ENCODE results near the gene IGF2R. TPM values are rescaled to one million over a fixed set of nuclear protein-coding genes. Genes with fewer than 3 reads are reported as not detected.

IGF2R gene
- polyA plus RNA-seq, 1 donor (not counting 4 experiments of a cell fraction or from before 2014, with no cell fraction given): 40.9 TPM

GRCh38 chr6:160092602-160093001, 123.7 kb downstream of the IGF2R start:
- H3K36me3 ChIP-seq (ENCODE audit: control insufficient read depth in 2 of 2, extremely low read depth in 1 of 2, insufficient read depth in 2 of 2, low read length in 2 of 2): peaks cover 45 to 50% of the 10 kb centered on the region in 2 experiments
- H3K4me3 ChIP-seq (ENCODE audit: control insufficient read depth in 2 of 3, extremely low read depth in 1 of 3, insufficient read depth in 2 of 3, low read depth in 1 of 3, low read length in 3 of 3): no peak overlapping the region
- TF ChIP-seq CTCF (optimal IDR thresholded peaks at IDR 0.05 in 1 of 3, IDR thresholded peaks at IDR 0.05 in 1 of 3, conservative IDR thresholded peaks at IDR 0.05 in 1 of 3; ENCODE audit: extremely low read depth in 1 of 3, insufficient read depth in 2 of 3, low read length in 3 of 3) (no peak), EZH2 (IDR thresholded peaks at IDR 0.05; ENCODE audit: low read length) (no peak)
- H3K4me2 ChIP-seq (ENCODE audit: control insufficient read depth, extremely low read depth, insufficient read depth, low read depth, low read length): no peak overlapping the region
- no peaks in the 10 kb centered on the region for H3K4me1 ChIP-seq (ENCODE audit: control insufficient read depth, extremely low read depth, insufficient read depth, low read length)
- H3K9me1 ChIP-seq (ENCODE audit: control insufficient read depth, extremely low read depth, insufficient read depth, low read length): no peaks in the 10 kb centered on the region
- H3K27ac ChIP-seq (ENCODE audit: control insufficient read depth, insufficient read depth, low read length): no peak overlapping the region
- H2AFZ ChIP-seq (ENCODE audit: control insufficient read depth, low read length): no peak overlapping the region
- H4K20me1 ChIP-seq (ENCODE audit: control insufficient read depth, extremely low read depth, insufficient read depth, low read length): no peaks in the 10 kb centered on the region
- no peaks in the 10 kb centered on the region for H3K27me3 ChIP-seq (ENCODE audit: control insufficient read depth, extremely low read depth, insufficient read depth, low read length)
- dilution Hi-C loops (cut with MboI; ENCODE audit: extremely low pct_ligation_motif_present, low sequenced_read_pairs): no loop called here
- DNase-seq (ENCODE audit: low read depth, low spot score) (no peak), FAIRE-seq (no peak)
- H3K79me2 ChIP-seq (ENCODE audit: control insufficient read depth, insufficient read depth, low read length): no peaks in the 10 kb centered on the region
- H3K9ac ChIP-seq (ENCODE audit: control insufficient read depth, extremely low read depth, insufficient read depth, low read length): no peak overlapping the region
- no peaks in the 10 kb centered on the region for H3K9me3 ChIP-seq (ENCODE audit: control insufficient read depth, low read depth, low read length)

- H3K9me1 ChIP-seq (ENCODE audit: control insufficient read depth, extremely low read depth, insufficient read depth, low read length): no peaks in the 10 kb centered on the region
- H3K9ac ChIP-seq (ENCODE audit: control insufficient read depth, extremely low read depth, insufficient read depth, low read length): no peak overlapping the region
- FAIRE-seq: no peak
- H3K4me2 ChIP-seq (ENCODE audit: control insufficient read depth, extremely low read depth, insufficient read depth, low read depth, low read length): no peak overlapping the region
- no peaks in the 10 kb centered on the region for H3K27me3 ChIP-seq (ENCODE audit: control insufficient read depth, extremely low read depth, insufficient read depth, low read length)
- no peaks in the 10 kb centered on the region for H3K79me2 ChIP-seq (ENCODE audit: control insufficient read depth, insufficient read depth, low read length)
- no peaks in the 10 kb centered on the region for H3K4me1 ChIP-seq (ENCODE audit: control insufficient read depth, extremely low read depth, insufficient read depth, low read length)
- no peak overlapping the region for H3K27ac ChIP-seq (ENCODE audit: control insufficient read depth, insufficient read depth, low read length)
- H3K36me3 ChIP-seq (ENCODE audit: control insufficient read depth in 2 of 2, extremely low read depth in 1 of 2, insufficient read depth in 2 of 2, low read length in 2 of 2): peaks cover 43 to 54% of the 10 kb centered on the region in 2 experiments
- TF ChIP-seq EZH2 (IDR thresholded peaks at IDR 0.05; ENCODE audit: low read length) (no peak), CTCF (optimal IDR thresholded peaks at IDR 0.05 in 1 of 3, IDR thresholded peaks at IDR 0.05 in 1 of 3, conservative IDR thresholded peaks at IDR 0.05 in 1 of 3; ENCODE audit: extremely low read depth in 1 of 3, insufficient read depth in 2 of 3, low read length in 3 of 3) (no peak)
- no peak for DNase-seq (ENCODE audit: low read depth, low spot score)
- no peak overlapping the region for H2AFZ ChIP-seq (ENCODE audit: control insufficient read depth, low read length)
- H3K9me3 ChIP-seq (ENCODE audit: control insufficient read depth, low read depth, low read length): no peaks in the 10 kb centered on the region
- dilution Hi-C loops (cut with MboI; ENCODE audit: extremely low pct_ligation_motif_present, low sequenced_read_pairs): no loop called here
- H3K4me3 ChIP-seq (ENCODE audit: control insufficient read depth in 2 of 3, extremely low read depth in 1 of 3, insufficient read depth in 2 of 3, low read depth in 1 of 3, low read length in 3 of 3): no peak overlapping the region
- H4K20me1 ChIP-seq (ENCODE audit: control insufficient read depth, extremely low read depth, insufficient read depth, low read length): no peaks in the 10 kb centered on the region
These were observed 124.2 kb downstream of the IGF2R start for GRCh38 chr6:160093061-160093460.

Data from keratinocyte (primary cell).